Vagina (tissue), 2 donors: Measurements from ENCODE around the gene KIF24. TPM values are rescaled to one million over a fixed set of nuclear protein-coding genes. Genes with fewer than 3 reads are reported as not detected.
"Not testable (repeated sequence)": the region's sequence is repeated elsewhere in the genome, so short reads cannot be mapped to it uniquely, and the experiment has no call there.

Source experiments
- DNase-seq, 2 donors: peaks; one replicate each; pipeline ENCODE4 v3.0.0-alpha.2; 2017; ENCODE audit errors: extremely low spot score in 2 of 2
- H3K27ac ChIP-seq: fragments of 200-600 bp; sonication (generic); one replicate; pipeline ENCODE4 v1.5.1; 2019
- H3K27me3 ChIP-seq: fragments of 200-600 bp; sonication (generic); one replicate; pipeline ENCODE4 v1.5.1; 2019
- H3K36me3 ChIP-seq, 2 donors: fragments of 200-600 bp; sonication (generic); one replicate each; pipeline ENCODE4 v1.5.1; 2017 to 2019
- H3K4me1 ChIP-seq: fragments of 200-600 bp; sonication (generic); one replicate; pipeline ENCODE4 v1.5.1; 2019
- H3K4me3 ChIP-seq, 2 donors: fragments of 200-600 bp; sonication (generic); 1 replicate in 1 of 2; 2 replicates in 1 of 2; pipeline ENCODE4 v1.5.1; 2016 to 2019
- H3K9me3 ChIP-seq: fragments of 200-600 bp; sonication (generic); one replicate; pipeline ENCODE4 v1.5.1; 2019
- CTCF ChIP-seq, 3 experiments: fragments of 450-650 bp in 2 of 3; fragments of 200-600 bp in 1 of 3; sonication (generic) in 1 of 3; IDR thresholded peaks; one replicate each; pipeline ENCODE4 v1.5.1; 2017 to 2019; ENCODE audit warnings: antibody characterized with exemption in 3 of 3, mild to moderate bottlenecking in 2 of 3, moderate library complexity in 2 of 3
- POLR2A ChIP-seq, 2 donors: fragments of 450-650 bp; IDR thresholded peaks; one replicate each; pipeline ENCODE4 v1.6.1; 2017; ENCODE audit warnings: antibody characterized with exemption in 2 of 2, mild to moderate bottlenecking in 2 of 2, moderate library complexity in 2 of 2
- POLR2AphosphoS5 ChIP-seq, 2 donors: sonication (generic); formaldehyde crosslinking; IDR thresholded peaks; one replicate each; pipeline ENCODE4 v1.9.0; 2017; ENCODE audit warnings: antibody characterized with exemption in 2 of 2, mild to moderate bottlenecking in 2 of 2, low read depth in 1 of 2; ENCODE audit not compliant: insufficient read depth in 1 of 2
- intact Hi-C: fragments of 100-400 bp; cut with DNase I; formaldehyde crosslinking; loops from one replicate; pipeline ENCODE4 v1.15.1; 2023
- total RNA-seq: library from RNA; depleted of rRNA; stranded (reverse); fragments of >200 nt; gene quantifications from one replicate; pipeline ENCODE4 v1.2.3, GENCODE V29; 2016

The KIF24 gene
- total RNA-seq, 1 donor from 2014 or later = 0.49 TPM

- no peak overlapping the region for H3K27ac ChIP-seq
- TF ChIP-seq POLR2A (IDR thresholded peaks at IDR 0.05) = no peak
- TF ChIP-seq POLR2AphosphoS5 (IDR thresholded peaks at IDR 0.05; ENCODE audit: insufficient read depth in 1 of 2, low read depth in 1 of 2) = no peak
- H3K36me3 ChIP-seq = no peaks in the 10 kb centered on the region
- no peaks in the 10 kb centered on the region for H3K9me3 ChIP-seq
- intact Hi-C loops = no loop called here
- H3K4me1 ChIP-seq = no peaks in the 10 kb centered on the region
- H3K4me3 ChIP-seq = no peak overlapping the region
- DNase-seq = no peak
- H3K27me3 ChIP-seq = no peaks in the 10 kb centered on the region
Observed at GRCh38 chr9:34311499-34312185, 17.4 kb downstream of the KIF24 start.

GRCh38 chr9:34310215-34310614 lies 18.9 kb downstream of the KIF24 start:
- DNase-seq = no peak
- no peaks in the 10 kb centered on the region for H3K27me3 ChIP-seq
- no peak overlapping the region for H3K4me3 ChIP-seq
- H3K27ac ChIP-seq = no peak overlapping the region
- intact Hi-C loops = no loop called here
- no peaks in the 10 kb centered on the region for H3K9me3 ChIP-seq
- no peak for TF ChIP-seq POLR2A (IDR thresholded peaks at IDR 0.05)
- no peak for TF ChIP-seq POLR2AphosphoS5 (IDR thresholded peaks at IDR 0.05; ENCODE audit: insufficient read depth in 1 of 2, low read depth in 1 of 2)
- no peak for TF ChIP-seq CTCF (IDR thresholded peaks at IDR 0.05)
- H3K4me1 ChIP-seq = no peaks in the 10 kb centered on the region
- H3K36me3 ChIP-seq = no peaks in the 10 kb centered on the region

GRCh38 chr9:34308316-34308715 lies 20.8 kb downstream of the KIF24 start:
- H3K4me1 ChIP-seq, H3K36me3 ChIP-seq, H3K27ac ChIP-seq, H3K9me3 ChIP-seq, DNase-seq, H3K4me3 ChIP-seq, H3K27me3 ChIP-seq, intact Hi-C loops: not testable (repeated sequence)

GRCh38 chr9:34301064-34301463 lies 28.0 kb downstream of the KIF24 start:
- intact Hi-C loops, H3K4me1 ChIP-seq, H3K4me3 ChIP-seq, DNase-seq, H3K27me3 ChIP-seq, H3K9me3 ChIP-seq, H3K27ac ChIP-seq, H3K36me3 ChIP-seq: not testable (repeated sequence)

GRCh38 chr9:34292552-34292951 lies 36.5 kb downstream of the KIF24 start:
- H3K27me3 ChIP-seq = no peaks in the 10 kb centered on the region
- intact Hi-C loops = no loop called here
- no peaks in the 10 kb centered on the region for H3K36me3 ChIP-seq
- H3K4me1 ChIP-seq = no peaks in the 10 kb centered on the region
- TF ChIP-seq POLR2AphosphoS5 (IDR thresholded peaks at IDR 0.05; ENCODE audit: insufficient read depth in 1 of 2, low read depth in 1 of 2) = no peak
- TF ChIP-seq CTCF (IDR thresholded peaks at IDR 0.05) = no peak
- no peak for TF ChIP-seq POLR2A (IDR thresholded peaks at IDR 0.05)
- H3K9me3 ChIP-seq = no peaks in the 10 kb centered on the region
- no peak overlapping the region for H3K4me3 ChIP-seq
- no peak overlapping the region for H3K27ac ChIP-seq
- DNase-seq = no peak

- intact Hi-C loops = no loop called here
- TF ChIP-seq CTCF (IDR thresholded peaks at IDR 0.05) (no peak), POLR2A (IDR thresholded peaks at IDR 0.05) (no peak), POLR2AphosphoS5 (IDR thresholded peaks at IDR 0.05; ENCODE audit: insufficient read depth in 1 of 2, low read depth in 1 of 2) (no peak)
Observed at GRCh38 chr9:34291423-34291822, 37.6 kb downstream of the KIF24 start.

More at GRCh38 chr9:34291423-34291822, 37.6 kb downstream of the KIF24 start:
- Histone ChIP-seq H3K27me3 (no peaks in the 10 kb centered on the region), H3K4me3 (no peak overlapping the region), H3K27ac (no peak overlapping the region), H3K36me3 (no peaks in the 10 kb centered on the region), H3K4me1 (no peaks in the 10 kb centered on the region), H3K9me3 (no peaks in the 10 kb centered on the region)
- DNase-seq = no peak
